Stomach (tissue), 4 donors: ENCODE data around the gene NFIC.

Source experiments
- CTCF ChIP-seq, 7 experiments: fragments of 450-650 bp in 4 of 7; fragments of 200-600 bp in 3 of 7; sonication (generic) in 3 of 7; IDR thresholded peaks; one replicate each; pipeline ENCODE4 v1.5.1; 2016 to 2019; ENCODE audit warnings: antibody characterized with exemption in 7 of 7, control low read depth in 2 of 7, mild to moderate bottlenecking in 1 of 7
- POLR2A ChIP-seq, 4 donors: fragments of 450-650 bp; IDR thresholded peaks; one replicate each; pipeline ENCODE4 v1.6.1; 2016; ENCODE audit warnings: antibody characterized with exemption in 4 of 4, control low read depth in 2 of 4, mild to moderate bottlenecking in 1 of 4, moderate library complexity in 1 of 4
- POLR2AphosphoS5 ChIP-seq, 3 donors: sonication (generic); formaldehyde crosslinking; IDR thresholded peaks; one replicate each; pipeline ENCODE4 v1.6.1; 2016; ENCODE audit warnings: antibody characterized with exemption in 3 of 3

- TF ChIP-seq POLR2A (IDR thresholded peaks at IDR 0.05) (peak in 1 of 4 donors; percentile 27), CTCF (IDR thresholded peaks at IDR 0.05) (peak in 1 of 7 experiments; percentile 2), POLR2AphosphoS5 (IDR thresholded peaks at IDR 0.05) (peak; percentile 66 to 94 (median 70))
Observed at GRCh38 chr19:3505598-3506383, 139.4 kb downstream of the NFIC start, which contains the start of gene FZR1.
